Keratinocyte (primary cell): ENCODE results near the gene SALL3. TPM values are rescaled to one million over a fixed set of nuclear protein-coding genes. Genes with fewer than 3 reads are reported as not detected.

Experiments
- DNase-seq: peaks from one replicate; pipeline ENCODE4 v3.0.0-alpha.2; 2011; ENCODE audit warnings: low read depth, missing footprints, low spot score
- FAIRE-seq: peaks from 2 replicates; lab custom pipeline; 2011; peaks lifted over from hg19 to GRCh38; lab: Jason Lieb, UNC
- H2AFZ ChIP-seq: 2 replicates; pipeline ENCODE4 v1.6.0; 2012; ENCODE audit warnings: low read length, control low read depth, inconsistent platforms; ENCODE audit not compliant: control insufficient read depth
- H3K27ac ChIP-seq: 2 replicates; pipeline ENCODE4 v1.5.1; 2011; ENCODE audit warnings: low read length; ENCODE audit not compliant: control insufficient read depth, insufficient read depth
- H3K27me3 ChIP-seq: 3 replicates; pipeline ENCODE4 v1.6.0; 2011; ENCODE audit warnings: low read length; ENCODE audit not compliant: control insufficient read depth, insufficient read depth; ENCODE audit errors: extremely low read depth
- H3K36me3 ChIP-seq, 2 experiments: 2 replicates in 1 of 2; 3 replicates in 1 of 2; pipeline ENCODE4 v1.5.1; 2011; ENCODE audit warnings: low read length in 2 of 2, mild to moderate bottlenecking in 1 of 2; ENCODE audit not compliant: control insufficient read depth in 2 of 2, insufficient read depth in 2 of 2; ENCODE audit errors: extremely low read depth in 1 of 2
- H3K4me1 ChIP-seq: 3 replicates; pipeline ENCODE4 v1.5.1; 2011; ENCODE audit warnings: low read length; ENCODE audit not compliant: control insufficient read depth, insufficient read depth; ENCODE audit errors: extremely low read depth
- H3K4me2 ChIP-seq: 3 replicates; pipeline ENCODE4 v1.6.0; 2011; ENCODE audit warnings: low read depth, low read length; ENCODE audit not compliant: control insufficient read depth, insufficient read depth; ENCODE audit errors: extremely low read depth
- H3K4me3 ChIP-seq, 3 experiments: fragments of 200-600 bp in 1 of 3; sonication (generic) in 1 of 3; 2 replicates in 2 of 3; 3 replicates in 1 of 3; pipeline ENCODE4 v1.5.1; 2011 to 2016; ENCODE audit warnings: low read length in 3 of 3, mild to moderate bottlenecking in 3 of 3, control low read depth in 2 of 3, inconsistent platforms in 1 of 3, low read depth in 1 of 3, mixed read lengths in 1 of 3, mixed run types in 1 of 3, moderate library complexity in 1 of 3; ENCODE audit not compliant: control insufficient read depth in 2 of 3, insufficient read depth in 2 of 3; ENCODE audit errors: extremely low read depth in 1 of 3
- H3K79me2 ChIP-seq: 2 replicates; pipeline ENCODE4 v1.6.0; 2012; ENCODE audit warnings: low read length; ENCODE audit not compliant: control insufficient read depth, insufficient read depth
- H3K9ac ChIP-seq: 3 replicates; pipeline ENCODE4 v1.6.0; 2011; ENCODE audit warnings: low read length; ENCODE audit not compliant: control insufficient read depth, insufficient read depth; ENCODE audit errors: extremely low read depth
- H3K9me1 ChIP-seq: 3 replicates; pipeline ENCODE4 v1.6.0; 2011; ENCODE audit warnings: low read length; ENCODE audit not compliant: control insufficient read depth, insufficient read depth; ENCODE audit errors: extremely low read depth
- H3K9me3 ChIP-seq: 2 replicates; pipeline ENCODE4 v1.5.1; 2012; ENCODE audit warnings: low read depth, low read length; ENCODE audit not compliant: control insufficient read depth
- H4K20me1 ChIP-seq: 3 replicates; pipeline ENCODE4 v1.6.0; 2011; ENCODE audit warnings: low read length; ENCODE audit not compliant: control insufficient read depth, insufficient read depth; ENCODE audit errors: extremely low read depth
- CTCF ChIP-seq, 3 experiments: IDR thresholded peaks in 1 of 3; conservative IDR thresholded peaks in 1 of 3; optimal IDR thresholded peaks in 1 of 3; 2 replicates in 2 of 3; 3 replicates in 1 of 3; pipeline versions ENCODE3 to v1.5.1; 2011; ENCODE audit warnings: low read length in 3 of 3, mild to moderate bottlenecking in 3 of 3, moderate library complexity in 2 of 3, control low read depth in 1 of 3, inconsistent platforms in 1 of 3; ENCODE audit not compliant: insufficient read depth in 2 of 3; ENCODE audit errors: extremely low read depth in 1 of 3
- EZH2 ChIP-seq: IDR thresholded peaks from one replicate; pipeline ENCODE4 v1.6.1; 2012; ENCODE audit warnings: inconsistent platforms, mild to moderate bottlenecking, low read length, moderate library complexity
- dilution Hi-C: fragments of 300-500 bp; cut with MboI; formaldehyde crosslinking; loops from one replicate; pipeline ENCODE4 v1.7.0; 2020; ENCODE audit warnings: low sequenced_read_pairs; ENCODE audit not compliant: extremely low pct_ligation_motif_present
- polyA plus RNA-seq, 5 experiments: library from polyadenylated mRNA; depleted of rRNA in 3 of 5; stranded (reverse) in 3 of 5; stranded (forward) in 1 of 5; unstranded in 1 of 5; fragments of >200 nt; gene quantifications; 1 replicate in 1 of 5; 2 replicates in 3 of 5; 3 replicates in 1 of 5; pipeline versions ENCODE4 v1.2.1 to v1.2.3, GENCODE V29; 2011 to 2012; ENCODE audit warnings: missing spikeins in 2 of 5, low read depth in 1 of 5, low replicate concordance in 1 of 5

SALL3 gene
- polyA plus RNA-seq, 1 donor (not counting 4 experiments of a cell fraction or from before 2014, with no cell fraction given) = not detected

DNA sequence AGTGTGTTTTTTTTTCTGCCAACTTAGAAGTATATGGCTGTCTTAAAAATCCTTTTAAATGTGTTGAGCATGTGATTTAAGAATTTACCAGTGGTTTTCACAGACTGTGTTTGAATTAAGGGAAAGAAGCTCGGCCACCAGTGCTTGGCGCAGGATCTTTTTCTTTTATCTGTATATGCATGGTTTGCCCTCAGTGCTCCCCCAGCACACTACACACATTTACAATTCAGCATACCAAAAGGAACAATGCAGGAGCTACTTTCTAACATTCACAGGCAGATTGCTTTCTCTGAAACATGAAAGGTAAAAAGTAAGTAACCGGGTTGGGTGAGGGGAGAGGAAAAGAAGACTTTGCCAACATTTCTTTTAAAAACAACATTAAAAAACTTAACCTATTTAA, 3.9 kb downstream of the SALL3 start:
- Histone ChIP-seq H4K20me1 (no peaks in the 10 kb centered on the region), H3K9me1 (no peaks in the 10 kb centered on the region), H3K9ac (no peak overlapping the region), H3K27me3 (peaks cover 58% of the 10 kb centered on the region), H3K27ac (no peak overlapping the region), H3K4me2 (no peak overlapping the region), H3K4me3 (no peak overlapping the region), H2AFZ (no peak overlapping the region), H3K9me3 (no peaks in the 10 kb centered on the region), H3K4me1 (no peaks in the 10 kb centered on the region), H3K79me2 (no peaks in the 10 kb centered on the region), H3K36me3 (no peaks in the 10 kb centered on the region)
- no peak for TF ChIP-seq EZH2
- no peak for TF ChIP-seq CTCF (optimal IDR thresholded peaks at IDR 0.05 in 1 of 3, IDR thresholded peaks at IDR 0.05 in 1 of 3, conservative IDR thresholded peaks at IDR 0.05 in 1 of 3; ENCODE audit: extremely low read depth in 1 of 3, insufficient read depth in 2 of 3, low read length in 3 of 3)
- FAIRE-seq (no peak), DNase-seq (no peak)
- dilution Hi-C loops = no loop called here

GRCh38 chr18:78984941-78985784, 5.5 kb downstream of the SALL3 start:
- H3K9ac ChIP-seq = no peak overlapping the region
- no peak overlapping the region for H3K27ac ChIP-seq
- DNase-seq (no peak), FAIRE-seq (no peak)
- TF ChIP-seq CTCF (optimal IDR thresholded peaks at IDR 0.05 in 1 of 3, IDR thresholded peaks at IDR 0.05 in 1 of 3, conservative IDR thresholded peaks at IDR 0.05 in 1 of 3; ENCODE audit: extremely low read depth in 1 of 3, insufficient read depth in 2 of 3, low read length in 3 of 3) = peak; percentile 31 to 64 (median 46)
- TF ChIP-seq EZH2 = no peak
- H3K36me3 ChIP-seq = no peaks in the 10 kb centered on the region
- peaks cover 52% of the 10 kb centered on the region for H3K27me3 ChIP-seq
- no peaks in the 10 kb centered on the region for H4K20me1 ChIP-seq
- dilution Hi-C loops = no loop called here
- H3K4me1 ChIP-seq = no peaks in the 10 kb centered on the region
- no peak overlapping the region for H3K4me2 ChIP-seq
- H3K9me1 ChIP-seq = no peaks in the 10 kb centered on the region
- no peaks in the 10 kb centered on the region for H3K9me3 ChIP-seq
- H3K79me2 ChIP-seq = no peaks in the 10 kb centered on the region
- no peak overlapping the region for H2AFZ ChIP-seq
- no peak overlapping the region for H3K4me3 ChIP-seq
